Measurements from ENCODE around the gene FAM9C.
"Not testable (repeated sequence)": the region's sequence is repeated elsewhere in the genome, so short reads cannot be mapped to it uniquely, and the experiment has no call there.

Gene FAM9C

DNA sequence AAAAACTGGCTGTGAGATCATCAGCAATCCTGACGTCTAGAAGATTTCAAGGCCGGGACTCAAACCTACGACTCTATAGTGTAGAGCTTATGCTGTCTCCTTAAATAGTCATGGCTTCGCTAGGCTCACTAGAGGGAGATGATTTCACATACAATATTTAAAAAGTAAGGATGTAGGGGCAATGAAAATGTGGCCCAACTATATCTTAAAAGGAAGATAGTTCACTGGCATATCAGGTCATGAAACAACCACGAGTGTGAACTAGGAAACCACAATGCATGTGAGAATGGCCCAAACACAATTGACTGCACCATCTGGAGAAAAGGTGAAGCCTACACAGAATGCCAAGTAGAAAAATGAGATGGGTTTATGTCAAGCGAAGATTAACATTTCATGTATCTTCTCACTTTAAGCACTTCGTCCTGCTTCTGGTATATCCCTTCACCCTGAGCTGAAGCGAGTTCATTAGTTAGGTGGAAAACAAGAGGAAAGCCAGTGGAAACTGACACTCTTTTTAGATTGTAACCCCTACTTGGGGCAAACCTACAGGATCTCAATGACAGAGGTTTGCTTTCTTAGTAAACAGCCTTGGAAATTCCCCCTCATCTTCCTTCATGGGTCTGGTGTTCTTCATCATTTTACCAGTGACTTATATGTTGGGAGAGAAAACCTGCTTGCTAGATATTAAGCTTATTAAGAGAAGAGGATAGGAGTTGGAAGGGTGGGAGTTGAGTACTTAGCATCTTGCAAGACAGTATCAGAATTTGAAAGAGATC, 17.4 kb downstream of the FAM9C start:
- DNase-seq (ENCODE audit: low spot score): no peak
- H3K27ac ChIP-seq: no peak overlapping the region
- ChIA-PET CTCF (no interaction called here), POLR2A (ENCODE audit: low non-redundant PET) (no interaction called here)
- TF ChIP-seq, protein P1, sequence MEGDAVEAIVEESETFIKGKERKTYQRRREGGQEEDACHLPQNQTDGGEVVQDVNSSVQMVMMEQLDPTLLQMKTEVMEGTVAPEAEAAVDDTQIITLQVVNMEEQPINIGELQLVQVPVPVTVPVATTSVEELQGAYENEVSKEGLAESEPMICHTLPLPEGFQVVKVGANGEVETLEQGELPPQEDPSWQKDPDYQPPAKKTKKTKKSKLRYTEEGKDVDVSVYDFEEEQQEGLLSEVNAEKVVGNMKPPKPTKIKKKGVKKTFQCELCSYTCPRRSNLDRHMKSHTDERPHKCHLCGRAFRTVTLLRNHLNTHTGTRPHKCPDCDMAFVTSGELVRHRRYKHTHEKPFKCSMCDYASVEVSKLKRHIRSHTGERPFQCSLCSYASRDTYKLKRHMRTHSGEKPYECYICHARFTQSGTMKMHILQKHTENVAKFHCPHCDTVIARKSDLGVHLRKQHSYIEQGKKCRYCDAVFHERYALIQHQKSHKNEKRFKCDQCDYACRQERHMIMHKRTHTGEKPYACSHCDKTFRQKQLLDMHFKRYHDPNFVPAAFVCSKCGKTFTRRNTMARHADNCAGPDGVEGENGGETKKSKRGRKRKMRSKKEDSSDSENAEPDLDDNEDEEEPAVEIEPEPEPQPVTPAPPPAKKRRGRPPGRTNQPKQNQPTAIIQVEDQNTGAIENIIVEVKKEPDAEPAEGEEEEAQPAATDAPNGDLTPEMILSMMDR (conservative IDR thresholded peaks at IDR 0.05; ENCODE audit: low read depth): no peak

DNA sequence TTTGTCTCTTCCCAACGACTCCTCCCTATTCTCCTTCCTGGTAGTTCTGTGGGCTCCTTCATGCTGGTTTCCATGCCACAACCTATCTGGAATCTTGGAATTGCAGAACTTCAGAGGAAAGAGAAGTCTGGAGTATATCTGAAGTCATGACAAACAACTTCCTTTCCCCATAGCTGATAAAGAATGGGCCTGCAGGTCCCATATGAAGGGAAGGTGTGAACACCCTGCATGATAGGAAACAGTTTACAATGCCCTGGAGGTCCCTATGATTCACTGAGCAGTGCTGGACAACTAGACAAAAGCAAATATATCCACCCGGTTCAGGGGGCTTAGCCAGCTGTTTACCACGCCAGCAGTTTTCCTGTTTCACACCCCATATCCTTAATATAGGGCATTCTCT, 19.4 kb downstream of the FAM9C start:
- ChIA-PET POLR2A (ENCODE audit: low non-redundant PET) (no interaction called here), CTCF (no interaction called here)
- no peak for DNase-seq (ENCODE audit: low spot score)
- TF ChIP-seq, protein P1 (conservative IDR thresholded peaks at IDR 0.05; ENCODE audit: low read depth): no peak
- no peak overlapping the region for H3K27ac ChIP-seq

DNA sequence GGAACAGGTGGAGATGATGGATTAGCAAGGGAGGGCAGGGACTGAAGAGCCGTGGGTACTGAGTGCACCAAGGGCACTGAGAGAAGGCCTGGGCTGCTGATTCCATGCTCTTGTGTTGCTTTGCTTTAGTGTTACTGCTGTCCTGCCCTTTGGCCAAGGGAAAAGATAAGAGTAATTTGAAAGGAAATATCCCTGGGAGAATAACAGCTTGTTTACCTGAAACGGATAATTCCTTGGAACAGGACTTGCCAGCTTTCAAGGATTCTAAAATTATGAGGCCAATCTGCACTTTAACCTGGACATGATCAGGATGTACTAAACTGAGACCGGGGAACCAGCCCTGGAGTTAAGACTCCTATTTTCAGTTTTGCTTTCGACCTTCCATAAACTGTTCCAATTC, 20.4 kb downstream of the FAM9C start:
- no peak for DNase-seq (ENCODE audit: low spot score)
- H3K27ac ChIP-seq: no peak overlapping the region
- TF ChIP-seq, protein P1 (conservative IDR thresholded peaks at IDR 0.05; ENCODE audit: low read depth): no peak
- ChIA-PET POLR2A (ENCODE audit: low non-redundant PET) (no interaction called here), CTCF (no interaction called here)

DNA sequence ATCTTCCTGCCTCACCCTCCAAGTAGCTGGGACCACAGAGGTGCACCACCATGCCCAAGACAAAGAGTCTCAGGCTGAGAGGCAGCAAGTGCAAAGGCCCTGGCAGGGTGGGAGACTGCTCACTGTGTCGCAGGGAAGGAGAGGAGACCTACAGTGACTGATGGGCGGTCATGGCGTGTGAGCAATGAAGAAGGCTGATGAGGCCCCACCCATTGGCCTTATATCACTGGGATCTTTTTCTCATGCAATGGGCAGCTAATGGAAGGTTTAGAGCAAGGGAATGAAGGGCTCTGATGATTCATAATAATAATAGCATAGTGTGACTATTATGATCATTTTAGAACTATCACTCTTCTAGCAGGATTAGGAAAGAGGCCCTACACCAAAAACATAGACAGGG, 20.9 kb downstream of the FAM9C start:
- TF ChIP-seq, protein P1 (conservative IDR thresholded peaks at IDR 0.05; ENCODE audit: low read depth): no peak
- CTCF ChIA-PET: no interaction called here
- no peak for DNase-seq (ENCODE audit: low spot score)
- POLR2A ChIA-PET (ENCODE audit: low non-redundant PET): no interaction called here
- no peak overlapping the region for H3K27ac ChIP-seq

DNA sequence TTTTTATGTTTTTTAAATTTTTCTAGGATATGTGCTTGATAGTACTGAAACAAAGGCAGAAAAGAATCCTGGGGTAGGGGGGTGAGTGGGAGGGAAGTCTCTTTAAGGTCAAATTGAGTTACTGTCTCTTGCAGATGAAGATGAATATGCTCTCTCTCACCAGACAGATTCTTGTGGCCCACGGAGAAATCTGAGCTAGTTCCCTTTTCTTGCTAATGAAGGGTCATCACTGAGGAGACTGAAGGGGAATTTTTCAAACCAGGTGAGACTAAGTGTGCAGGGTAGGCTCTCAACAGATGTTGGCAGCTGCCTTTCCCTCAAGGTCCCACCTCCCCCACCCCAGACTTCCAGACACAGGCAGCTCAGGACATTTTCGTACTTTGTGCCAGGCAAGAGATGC, 21.5 kb downstream of the FAM9C start:
- no peak for DNase-seq (ENCODE audit: low spot score)
- no peak overlapping the region for H3K27ac ChIP-seq
- TF ChIP-seq, protein P1 (conservative IDR thresholded peaks at IDR 0.05; ENCODE audit: low read depth): no peak
- ChIA-PET POLR2A (ENCODE audit: low non-redundant PET) (no interaction called here), CTCF (interaction anchor here (0.6 kb wide), 1 partner anchor 465 kb away, joined by 3 read pairs; no protein-coding TSS in a partner anchor)

DNA sequence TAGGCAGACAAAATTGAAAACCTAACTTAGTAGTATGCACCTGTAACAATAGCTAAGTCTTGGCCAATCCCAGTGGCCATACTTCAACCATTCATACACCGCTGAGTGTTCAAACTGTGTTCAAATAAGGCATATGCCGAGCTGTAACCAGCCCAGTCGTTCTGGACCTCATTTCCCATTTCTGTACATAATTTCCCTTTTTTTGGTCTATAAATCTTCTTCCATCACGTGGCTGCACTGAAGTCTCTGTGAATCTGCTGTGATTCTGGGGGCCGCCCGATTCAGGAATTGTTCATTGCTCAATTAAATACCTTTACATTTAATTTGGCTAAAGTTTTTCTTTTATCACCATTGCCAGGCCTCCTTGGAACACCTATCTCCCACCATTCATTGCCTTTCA, 27.7 kb downstream of the FAM9C start:
- POLR2A ChIA-PET (ENCODE audit: low non-redundant PET); CTCF ChIA-PET; DNase-seq (ENCODE audit: low spot score); H3K27ac ChIP-seq: not testable (repeated sequence)

DNA sequence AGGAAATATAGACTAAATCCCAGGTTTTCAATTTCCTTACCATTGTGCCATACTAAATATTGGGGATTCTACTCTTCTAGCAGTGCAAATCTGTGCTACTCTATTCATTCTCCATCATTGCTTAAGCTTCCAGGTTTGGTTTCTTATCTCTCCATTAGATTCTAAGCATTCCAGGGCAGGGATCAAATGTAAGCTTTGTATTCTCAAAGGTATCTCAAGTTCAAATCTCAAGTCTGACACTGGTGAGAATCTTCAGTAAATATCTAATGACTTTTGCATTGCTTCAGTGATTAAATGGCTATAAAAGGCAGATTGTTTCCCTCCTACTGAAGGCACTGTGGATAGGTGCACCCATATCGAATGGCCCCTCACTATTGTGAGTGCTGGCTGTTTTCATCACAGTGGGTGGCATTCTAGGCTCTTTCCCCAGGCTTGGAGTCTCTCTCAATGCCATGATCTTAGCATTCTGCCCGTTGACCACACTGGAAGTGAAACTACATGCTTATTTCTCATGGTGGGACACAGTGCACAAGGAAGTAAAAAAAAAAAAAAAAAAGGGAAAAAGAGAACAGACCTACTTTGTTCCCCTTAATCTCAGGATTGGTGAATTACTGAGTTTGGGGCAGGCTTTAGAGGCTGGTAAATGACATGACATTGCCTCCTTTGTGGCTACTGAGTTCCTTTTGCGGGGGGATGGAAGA, 28.7 kb downstream of the FAM9C start:
- DNase-seq (ENCODE audit: low spot score): no peak
- TF ChIP-seq, protein P1 (conservative IDR thresholded peaks at IDR 0.05; ENCODE audit: low read depth): no peak
- ChIA-PET POLR2A (ENCODE audit: low non-redundant PET) (no interaction called here), CTCF (no interaction called here)
- H3K27ac ChIP-seq: no peak overlapping the region
